ENCODE data around the gene PLPPR2. TPM values are rescaled to one million over a fixed set of nuclear protein-coding genes. Genes with fewer than 3 reads are reported as not detected.

PLPPR2 gene, protein sequence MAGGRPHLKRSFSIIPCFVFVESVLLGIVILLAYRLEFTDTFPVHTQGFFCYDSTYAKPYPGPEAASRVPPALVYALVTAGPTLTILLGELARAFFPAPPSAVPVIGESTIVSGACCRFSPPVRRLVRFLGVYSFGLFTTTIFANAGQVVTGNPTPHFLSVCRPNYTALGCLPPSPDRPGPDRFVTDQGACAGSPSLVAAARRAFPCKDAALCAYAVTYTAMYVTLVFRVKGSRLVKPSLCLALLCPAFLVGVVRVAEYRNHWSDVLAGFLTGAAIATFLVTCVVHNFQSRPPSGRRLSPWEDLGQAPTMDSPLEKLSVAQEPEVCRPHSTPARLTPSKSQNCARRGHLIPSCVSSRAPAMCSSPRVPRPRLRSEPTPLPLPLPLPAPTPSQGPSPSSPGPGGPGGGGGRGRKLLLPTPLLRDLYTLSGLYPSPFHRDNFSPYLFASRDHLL
- total RNA-seq: 20.1 and 20.3 TPM in 2 replicates

DNA sequence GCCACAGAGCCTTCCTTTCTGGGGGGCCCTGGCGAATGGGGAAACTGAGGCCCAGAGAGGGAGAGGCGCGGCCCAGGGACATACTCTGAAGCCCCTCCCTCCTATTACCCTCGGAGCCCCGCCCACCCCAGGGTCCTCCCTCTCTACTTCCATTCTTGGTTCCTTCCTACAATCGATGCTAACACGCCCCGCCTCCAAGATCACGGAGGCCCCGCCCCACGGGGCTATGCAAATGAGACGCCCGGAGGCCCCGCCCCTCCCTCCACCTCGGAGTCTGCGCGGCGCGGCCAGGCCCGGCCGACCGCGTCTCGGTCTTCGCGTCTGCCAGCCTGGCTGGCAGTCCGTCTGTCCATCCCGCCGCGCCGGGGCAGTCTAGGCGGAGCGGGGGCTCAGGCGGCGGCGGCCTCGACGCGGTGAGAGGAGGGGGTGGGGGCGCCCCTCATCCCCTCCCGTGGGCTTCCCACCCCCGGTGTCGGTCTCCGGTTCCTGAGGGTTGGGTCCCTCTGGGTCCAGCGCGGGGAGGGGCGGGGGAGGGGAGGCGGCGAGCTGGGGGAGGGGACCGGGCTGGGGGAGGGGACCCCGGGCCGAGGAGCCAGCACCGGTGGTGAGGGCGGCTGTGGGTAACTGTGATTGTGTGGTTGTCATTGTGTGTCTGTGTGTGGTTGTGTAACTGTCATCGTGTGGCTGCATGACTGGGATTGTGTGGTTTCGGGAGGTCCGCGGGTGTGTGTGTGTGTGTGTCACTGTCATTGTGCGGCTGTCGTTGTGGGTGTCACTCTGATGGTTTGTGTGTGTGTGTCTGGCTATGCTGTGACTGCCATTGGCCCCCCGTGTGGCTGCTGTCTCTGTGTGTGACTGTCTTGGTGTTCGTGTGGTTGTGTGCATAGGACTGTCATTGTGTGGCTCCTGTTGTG, at the start of gene PLPPR2:
TSS of gene PLPPR2 (plus strand) at position 273 of the 914 bp plus-strand sequence. CDS start 2,242 bp downstream, outside the sequence.

DNA sequence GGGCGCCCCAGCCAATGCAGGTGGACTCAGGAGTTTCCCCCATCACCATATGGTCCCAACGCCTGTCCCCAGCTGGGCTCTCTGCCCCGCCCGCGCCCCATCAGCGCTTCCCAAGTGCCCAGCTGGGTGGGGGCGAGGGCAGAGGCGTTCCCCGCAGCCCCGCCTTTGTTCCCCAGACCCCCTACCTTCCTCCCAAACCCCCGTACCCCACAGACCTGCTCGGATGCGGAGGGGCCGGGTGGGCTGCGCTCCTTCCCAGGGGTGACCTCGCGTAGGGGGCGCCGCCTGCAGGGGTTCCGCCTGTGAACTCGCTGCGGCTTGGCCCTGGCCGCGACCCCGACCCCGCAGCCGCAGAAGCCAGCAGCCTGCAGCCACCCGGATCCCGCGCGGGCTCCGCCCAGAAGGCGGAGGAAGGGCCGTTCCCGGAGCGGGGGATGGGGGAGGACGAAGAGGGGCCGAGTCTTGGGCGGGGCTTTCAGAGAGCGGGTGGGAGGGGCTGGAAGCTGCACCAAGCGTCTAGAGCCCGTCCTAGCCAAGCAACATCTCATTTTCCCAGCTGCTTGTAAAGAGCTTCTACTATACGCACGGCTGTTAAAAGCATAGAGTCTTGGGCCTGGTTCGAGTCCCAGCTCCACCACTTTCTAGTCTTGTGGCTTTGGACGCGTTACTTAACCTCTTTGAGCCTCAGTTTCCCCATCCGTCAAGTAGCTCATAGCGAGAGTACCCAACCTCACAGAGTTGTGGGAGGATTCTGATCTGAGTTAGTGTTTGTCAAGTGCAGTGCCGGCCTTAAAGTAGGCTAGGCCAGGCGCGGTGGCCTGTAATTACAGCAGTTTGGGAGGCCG, 15.8 kb upstream of the PLPPR2 start, which contains the start of gene RAB3D:
TSS of gene RAB3D (minus strand) at position 404 of the 845 bp plus-strand sequence. CDS start 2,258 bp downstream, outside the sequence.

DNA sequence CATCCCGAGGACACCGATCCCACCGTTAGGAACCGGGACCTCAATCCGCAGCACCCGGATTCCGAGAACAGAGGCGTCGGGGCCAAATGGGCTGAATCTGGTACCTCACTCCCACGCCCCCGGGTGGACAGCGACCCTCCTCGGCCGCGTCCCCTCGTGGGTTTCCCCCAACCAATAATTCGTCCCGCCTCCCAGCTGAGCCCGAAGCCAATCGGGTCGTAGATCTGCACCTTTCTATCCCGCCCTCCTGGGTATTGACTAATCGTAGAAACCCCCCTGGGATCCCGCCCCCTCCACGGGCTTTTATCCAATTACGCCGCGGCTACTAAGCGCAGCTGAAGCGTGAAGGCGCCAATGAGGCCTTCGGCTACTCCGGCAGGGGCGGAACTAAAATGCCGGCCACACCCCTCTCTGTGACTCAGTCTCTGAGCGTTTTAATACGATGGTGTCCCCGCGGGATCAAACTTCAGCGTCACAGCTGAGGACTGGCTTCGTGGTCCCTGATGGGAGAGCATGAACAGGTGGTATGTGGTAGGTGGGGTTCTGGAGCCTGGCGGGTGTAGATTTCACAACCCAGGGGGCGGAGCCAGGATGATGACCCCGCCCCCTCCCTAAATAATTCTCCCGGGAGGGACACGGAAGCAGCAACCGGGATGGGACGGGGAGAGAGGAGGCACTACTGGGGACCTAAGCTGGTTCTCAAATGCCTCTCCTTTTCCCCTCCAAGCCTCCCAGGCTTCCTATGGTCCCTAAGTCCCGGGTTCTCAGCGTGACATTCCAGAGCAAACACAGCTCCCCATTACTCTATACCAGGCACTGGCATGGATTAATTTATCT, 8.9 kb upstream of the PLPPR2 start, which contains the start of the genes CCDC159 and TMEM205:
TSS of gene CCDC159 (plus strand) at position 416 of the 837 bp plus-strand sequence. CDS start at position 504, 88 bp downstream.
TSS of gene TMEM205 (minus strand) at position 165 of the 837 bp plus-strand sequence. CDS start 649 bp downstream, outside the sequence.

DNA sequence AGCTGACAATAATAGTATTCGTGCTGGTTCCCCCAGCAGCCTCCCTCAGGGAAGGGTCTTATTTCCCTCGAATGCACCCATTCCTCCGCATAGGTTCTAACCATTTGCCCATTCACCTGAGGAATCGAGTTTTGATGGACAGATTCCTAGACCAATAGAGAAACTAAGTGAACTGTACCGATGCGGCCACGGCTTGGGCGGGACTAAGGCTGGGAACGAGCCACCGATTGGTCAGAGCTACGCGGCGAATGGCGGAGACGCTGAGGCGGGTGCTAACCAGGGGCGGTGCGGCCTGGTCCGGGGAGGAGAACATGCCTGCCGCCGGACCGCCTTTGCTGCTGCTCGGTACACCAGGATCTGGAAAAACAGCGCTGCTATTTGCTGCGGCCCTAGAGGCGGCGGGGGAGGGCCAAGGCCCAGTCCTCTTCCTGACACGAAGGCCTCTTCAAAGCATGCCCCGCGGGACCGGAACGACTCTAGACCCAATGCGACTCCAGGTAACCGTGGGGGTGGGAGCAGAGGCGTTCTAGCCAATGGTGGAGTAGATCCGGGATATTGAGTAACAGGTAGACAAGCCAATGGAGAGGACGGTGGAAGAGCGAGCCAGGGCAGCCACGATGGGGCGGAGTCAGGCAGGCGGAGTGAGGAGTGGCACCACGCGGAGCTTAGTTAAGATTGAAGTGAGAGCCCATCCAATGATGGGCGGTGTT, 19.4 kb downstream of the PLPPR2 start, which contains the start of gene SWSAP1:
TSS of gene SWSAP1 (plus strand) at position 234 of the 710 bp plus-strand sequence. CDS start at position 249, 15 bp downstream.

Small RNA genes lying within 50 kb of the gene (small RNA-seq; reads per million reads assigned to genes)
- not detected for gene RF00019

Other genes with a start within 250 kb of the PLPPR2 start
- 24.5 and 47.7 TPM in 2 replicates for gene SPC24, start 199.7 kb upstream of the PLPPR2 start, total RNA-seq
- gene KANK2, start 157.9 kb upstream of the PLPPR2 start, total RNA-seq: 72.2 and 91.8 TPM in 2 replicates
- gene ANGPTL8, start 115.8 kb upstream of the PLPPR2 start, total RNA-seq: not detected in 2 replicates
- 141 and 170 TPM in 2 replicates for gene DOCK6, start 92.9 kb upstream of the PLPPR2 start, total RNA-seq
- not detected in 2 replicates for gene TSPAN16, start 59.3 kb upstream of the PLPPR2 start, total RNA-seq
- 52.0 and 59.1 TPM in 2 replicates for gene RAB3D, start 15.8 kb upstream of the PLPPR2 start, total RNA-seq
- gene TMEM205, start 9.2 kb upstream of the PLPPR2 start, total RNA-seq: 101 and 136 TPM in 2 replicates
- 12.4 and 12.6 TPM in 2 replicates for gene CCDC159, start 8.9 kb upstream of the PLPPR2 start, total RNA-seq
- 1.7 and 2.3 TPM in 2 replicates for gene SWSAP1, start 19.2 kb downstream of the PLPPR2 start, total RNA-seq
- 10.0 and 10.1 TPM in 2 replicates for gene EPOR, start 28.9 kb downstream of the PLPPR2 start, total RNA-seq
- gene RGL3, start 63.9 kb downstream of the PLPPR2 start, total RNA-seq: 0.86 and 3.9 TPM in 2 replicates
- 0.19 TPM in 1 of 2 replicates, not detected in the other for gene ODAD3, start 79.7 kb downstream of the PLPPR2 start, total RNA-seq
- gene PRKCSH, start 80.2 kb downstream of the PLPPR2 start, total RNA-seq: 116 and 144 TPM in 2 replicates
- gene ELAVL3, start 125.6 kb downstream of the PLPPR2 start, total RNA-seq: under 0.01 TPM in 1 of 2 replicates, not detected in the other
- 5.4 and 7.5 TPM in 2 replicates for gene ZNF653, start 150.4 kb downstream of the PLPPR2 start, total RNA-seq
- 24.6 and 35.6 TPM in 2 replicates for gene ECSIT, start 173.7 kb downstream of the PLPPR2 start, total RNA-seq
- not detected in 2 replicates for gene CNN1, start 183.4 kb downstream of the PLPPR2 start, total RNA-seq
- gene ELOF1, start 203.8 kb downstream of the PLPPR2 start, total RNA-seq: 35.0 and 43.4 TPM in 2 replicates
- under 0.01 TPM in 1 of 2 replicates, not detected in the other for gene ACP5, start 222.2 kb downstream of the PLPPR2 start, total RNA-seq
- gene ZNF627, start 242.1 kb downstream of the PLPPR2 start, total RNA-seq: 20.9 and 21.1 TPM in 2 replicates

Measured in vein endothelial cell (primary cell).